Ovary (tissue), 3 donors: Measurements from ENCODE around the gene CMTM7.

Experiments used
- EP300 ChIP-seq: sonication (generic); formaldehyde crosslinking; IDR thresholded peaks from one replicate; pipeline ENCODE4 v1.6.1; 2017; ENCODE audit warnings: antibody characterized with exemption
- POLR2A ChIP-seq: fragments of 450-650 bp; IDR thresholded peaks from one replicate; pipeline ENCODE4 v1.6.1; 2017; ENCODE audit warnings: antibody characterized with exemption, mild to moderate bottlenecking, moderate library complexity
- TF ChIP-seq, protein P1 (sequence below), 3 donors: fragments of 450-650 bp in 2 of 3; fragments of 200-600 bp in 1 of 3; IDR thresholded peaks; one replicate each; pipeline versions ENCODE4 v1.5.1 to v1.8.0; 2016 to 2022; ENCODE audit warnings: antibody characterized with exemption in 3 of 3, mild to moderate bottlenecking in 1 of 3
- donor health status: DM: no; HTN: no; CAD: no.

DNA sequence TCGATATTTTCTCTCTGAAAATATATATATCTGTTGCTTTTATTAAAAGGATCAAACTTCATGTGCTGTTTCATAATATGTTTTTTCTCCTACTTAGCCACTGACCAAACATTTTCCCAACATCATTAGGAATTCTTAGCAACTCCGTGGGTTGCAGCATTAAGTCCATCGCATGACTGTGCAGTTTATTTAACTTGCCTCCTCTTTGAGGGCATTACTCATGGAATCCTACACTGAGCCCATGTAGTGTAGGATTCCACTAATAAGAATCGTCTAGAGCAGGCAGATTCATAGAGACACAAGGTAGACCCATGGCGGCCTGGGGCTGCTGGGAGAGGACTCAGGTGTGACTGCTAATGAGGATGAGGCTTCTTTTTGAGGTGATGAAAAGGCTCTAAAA is 61.7 kb downstream of the CMTM7 start:
- TF ChIP-seq, protein P1, sequence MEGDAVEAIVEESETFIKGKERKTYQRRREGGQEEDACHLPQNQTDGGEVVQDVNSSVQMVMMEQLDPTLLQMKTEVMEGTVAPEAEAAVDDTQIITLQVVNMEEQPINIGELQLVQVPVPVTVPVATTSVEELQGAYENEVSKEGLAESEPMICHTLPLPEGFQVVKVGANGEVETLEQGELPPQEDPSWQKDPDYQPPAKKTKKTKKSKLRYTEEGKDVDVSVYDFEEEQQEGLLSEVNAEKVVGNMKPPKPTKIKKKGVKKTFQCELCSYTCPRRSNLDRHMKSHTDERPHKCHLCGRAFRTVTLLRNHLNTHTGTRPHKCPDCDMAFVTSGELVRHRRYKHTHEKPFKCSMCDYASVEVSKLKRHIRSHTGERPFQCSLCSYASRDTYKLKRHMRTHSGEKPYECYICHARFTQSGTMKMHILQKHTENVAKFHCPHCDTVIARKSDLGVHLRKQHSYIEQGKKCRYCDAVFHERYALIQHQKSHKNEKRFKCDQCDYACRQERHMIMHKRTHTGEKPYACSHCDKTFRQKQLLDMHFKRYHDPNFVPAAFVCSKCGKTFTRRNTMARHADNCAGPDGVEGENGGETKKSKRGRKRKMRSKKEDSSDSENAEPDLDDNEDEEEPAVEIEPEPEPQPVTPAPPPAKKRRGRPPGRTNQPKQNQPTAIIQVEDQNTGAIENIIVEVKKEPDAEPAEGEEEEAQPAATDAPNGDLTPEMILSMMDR (IDR thresholded peaks at IDR 0.05) = no peak
- TF ChIP-seq POLR2A (no peak), EP300 (no peak)
